ENCODE results near the gene TACC2. TPM values are rescaled to one million over a fixed set of nuclear protein-coding genes. Genes with fewer than 3 reads are reported as not detected.
A peak's percentile ranks its signal among the peaks of the same experiment; 100 is the strongest.

The TACC2 gene
- total RNA-seq, 4 donors from 2014 or later, result 63.1 to 102 (median 74.9) TPM

GRCh38 chr10:122158362-122158761 lies 169.4 kb downstream of the TACC2 start:
- Histone ChIP-seq H3K9me3 (no peaks in the 10 kb centered on the region), H3K4me1 (peaks cover 0 to 91% (median 26%) of the 10 kb centered on the region in 3 donors), H3K36me3 (no peaks in the 10 kb centered on the region), H3K27me3 (no peaks in the 10 kb centered on the region), H3K27ac (no peak overlapping the region), H3K4me3 (no peak overlapping the region)
- 84 to 100% methylated on average over 3 of the region's 4 CpGs for WGBS, 2 donors (ENCODE audit: low coverage in 1 of 2)
- TF ChIP-seq POLR2A (IDR thresholded peaks at IDR 0.05) (no peak), CTCF (IDR thresholded peaks at IDR 0.05) (no peak), EP300 (IDR thresholded peaks at IDR 0.05) (no peak), POLR2AphosphoS5 (IDR thresholded peaks at IDR 0.05) (no peak)
- no peak for ATAC-seq

GRCh38 chr10:122159141-122159970 lies 170.4 kb downstream of the TACC2 start:
- no peak for ATAC-seq
- Histone ChIP-seq H3K4me1 (peaks cover 0 to 91% (median 21%) of the 10 kb centered on the region in 3 donors), H3K4me3 (no peak overlapping the region), H3K36me3 (no peaks in the 10 kb centered on the region), H3K9me3 (no peaks in the 10 kb centered on the region), H3K27ac (peak overlapping the region in 3 of 4 donors; percentile 6 to 55 (median 38)), H3K27me3 (no peaks in the 10 kb centered on the region)
- TF ChIP-seq EP300 (IDR thresholded peaks at IDR 0.05) (no peak), POLR2AphosphoS5 (IDR thresholded peaks at IDR 0.05) (peak; percentile 2), CTCF (IDR thresholded peaks at IDR 0.05) (no peak)
- 6 to 26% methylated on average over 3 to 7 of the region's 17 CpGs for WGBS, 2 donors (ENCODE audit: low coverage in 1 of 2)

- Histone ChIP-seq H3K4me1 (peaks cover 0 to 91% (median 13%) of the 10 kb centered on the region in 3 donors), H3K27ac (peak overlapping the region in 1 of 4 donors; percentile 87), H3K36me3 (no peaks in the 10 kb centered on the region), H3K27me3 (no peaks in the 10 kb centered on the region), H3K4me3 (no peak overlapping the region), H3K9me3 (no peaks in the 10 kb centered on the region)
- TF ChIP-seq POLR2A (IDR thresholded peaks at IDR 0.05) (no peak), POLR2AphosphoS5 (IDR thresholded peaks at IDR 0.05) (no peak), EP300 (IDR thresholded peaks at IDR 0.05) (no peak), CTCF (IDR thresholded peaks at IDR 0.05) (no peak)
- no peak for ATAC-seq
- 82 to 87% methylated on average over 6 of the region's 8 CpGs for WGBS, 2 donors (ENCODE audit: low coverage in 1 of 2)
Measured at GRCh38 chr10:122161795-122162194, 172.8 kb downstream of the TACC2 start.

- no CpG with 5 or more reads among the region's 16 CpGs for WGBS, 2 donors (ENCODE audit: low coverage in 1 of 2)
- Histone ChIP-seq H3K9me3 (no peaks in the 10 kb centered on the region), H3K27me3 (no peaks in the 10 kb centered on the region), H3K36me3 (no peaks in the 10 kb centered on the region), H3K4me1 (peaks cover 0 to 91% (median 13%) of the 10 kb centered on the region in 3 donors), H3K27ac (peak overlapping the region in 3 of 4 donors; percentile 66 to 87 (median 83)), H3K4me3 (peak overlapping the region; percentile 20 to 57)
- ATAC-seq, result no peak
- TF ChIP-seq POLR2AphosphoS5 (IDR thresholded peaks at IDR 0.05) (no peak), CTCF (IDR thresholded peaks at IDR 0.05) (peak in 2 of 4 experiments; percentile 33 to 36)
Measured at GRCh38 chr10:122162671-122163173, 173.8 kb downstream of the TACC2 start.

All from gastroesophageal sphincter (tissue), 4 donors.